Esophagus muscularis mucosa (tissue), 4 donors: ENCODE measurements around the gene METTL26.

Experiments
- EP300 ChIP-seq: sonication (generic); formaldehyde crosslinking; IDR thresholded peaks from one replicate; pipeline ENCODE4 v1.6.1; 2017; ENCODE audit warnings: antibody characterized with exemption
- POLR2A ChIP-seq: fragments of 450-650 bp; IDR thresholded peaks from one replicate; pipeline ENCODE4 v1.6.1; 2017; ENCODE audit warnings: antibody characterized with exemption, moderate library complexity, mild to moderate bottlenecking, low read depth
- POLR2AphosphoS5 ChIP-seq, 2 donors: sonication (generic); formaldehyde crosslinking; IDR thresholded peaks; one replicate each; pipeline ENCODE4 v1.6.1; 2017; ENCODE audit warnings: antibody characterized with exemption in 2 of 2
- TF ChIP-seq, protein P1 (sequence below), 3 experiments: fragments of 200-600 bp in 2 of 3; fragments of 450-650 bp in 1 of 3; sonication (generic) in 2 of 3; IDR thresholded peaks; one replicate each; pipeline ENCODE4 v1.5.1; 2017 to 2019; ENCODE audit warnings: antibody characterized with exemption in 3 of 3, mild to moderate bottlenecking in 2 of 3, moderate library complexity in 1 of 3

DNA sequence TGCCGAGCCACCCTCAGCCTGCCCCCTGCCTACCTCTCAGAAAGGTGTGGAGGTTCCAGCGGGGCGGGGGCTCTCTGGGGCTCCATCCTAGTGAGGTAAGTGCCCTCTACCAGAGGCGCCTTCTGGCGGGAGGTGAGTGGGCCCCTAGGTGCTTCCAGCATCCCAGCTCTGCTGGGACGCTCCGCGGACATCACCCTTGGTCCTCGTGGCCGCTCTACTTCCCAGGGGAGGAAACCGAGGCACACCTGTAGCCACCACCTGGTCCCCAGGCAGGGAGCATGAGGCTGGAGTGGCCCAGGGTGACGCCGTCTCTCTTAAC, 6.9 kb upstream of the METTL26 start:
- TF ChIP-seq, protein P1, sequence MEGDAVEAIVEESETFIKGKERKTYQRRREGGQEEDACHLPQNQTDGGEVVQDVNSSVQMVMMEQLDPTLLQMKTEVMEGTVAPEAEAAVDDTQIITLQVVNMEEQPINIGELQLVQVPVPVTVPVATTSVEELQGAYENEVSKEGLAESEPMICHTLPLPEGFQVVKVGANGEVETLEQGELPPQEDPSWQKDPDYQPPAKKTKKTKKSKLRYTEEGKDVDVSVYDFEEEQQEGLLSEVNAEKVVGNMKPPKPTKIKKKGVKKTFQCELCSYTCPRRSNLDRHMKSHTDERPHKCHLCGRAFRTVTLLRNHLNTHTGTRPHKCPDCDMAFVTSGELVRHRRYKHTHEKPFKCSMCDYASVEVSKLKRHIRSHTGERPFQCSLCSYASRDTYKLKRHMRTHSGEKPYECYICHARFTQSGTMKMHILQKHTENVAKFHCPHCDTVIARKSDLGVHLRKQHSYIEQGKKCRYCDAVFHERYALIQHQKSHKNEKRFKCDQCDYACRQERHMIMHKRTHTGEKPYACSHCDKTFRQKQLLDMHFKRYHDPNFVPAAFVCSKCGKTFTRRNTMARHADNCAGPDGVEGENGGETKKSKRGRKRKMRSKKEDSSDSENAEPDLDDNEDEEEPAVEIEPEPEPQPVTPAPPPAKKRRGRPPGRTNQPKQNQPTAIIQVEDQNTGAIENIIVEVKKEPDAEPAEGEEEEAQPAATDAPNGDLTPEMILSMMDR (IDR thresholded peaks at IDR 0.05), result no peak
- TF ChIP-seq EP300, result no peak
- no peak for TF ChIP-seq POLR2A
- no peak for TF ChIP-seq POLR2AphosphoS5 (IDR thresholded peaks at IDR 0.05)
